HCT116 (cell line): ENCODE measurements around the gene ISCU. TPM values are rescaled to one million over a fixed set of nuclear protein-coding genes. Genes with fewer than 3 reads are reported as not detected.

Experiments
- ATAC-seq: fragments of 200-7000 bp; cut with Tn5 transposase; 2 replicates; pipeline ENCODE4 v1.9.1; 2020; ENCODE audit warnings: mild to moderate bottlenecking, moderate library complexity
- BruUV-seq: library from RNA; stranded (reverse); fragments of 400-500 nt; replicated peaks from 2 replicates; lab custom pipeline; 2021; lab: Mats Ljungman, UMichigan
- CTCF ChIA-PET: fragments of 300-600 bp; sonication (Branson Sonifier 250); formaldehyde crosslinking; loops from one replicate; lab custom pipeline; 2021; ENCODE audit warnings: antibody characterized with exemption; lab: Charles Lee
- POLR2A ChIA-PET: fragments of 300-600, 350-600 bp; sonication (Branson Sonifier 250); formaldehyde crosslinking; loops from one replicate; lab custom pipeline; 2021; ENCODE audit warnings: antibody characterized with exemption; lab: Charles Lee
- RAD21 ChIA-PET, 2 experiments: fragments of 300-600 bp; sonication (Branson Sonifier 250); formaldehyde crosslinking; loops; one replicate each; lab custom pipeline; 2023; ENCODE audit warnings: low total read pairs in 2 of 2; ENCODE audit not compliant: uncharacterized antibody in 2 of 2, unreplicated experiment in 2 of 2, low non-redundant PET in 1 of 2; lab: Charles Lee
- DNase-seq: peaks from one replicate; pipeline ENCODE4 v3.0.0-alpha.2; 2010; ENCODE audit warnings: low read depth, low spot score
- H2AFZ ChIP-seq: fragments of 200-600 bp; shearing (Covaris generic), sonication (generic); 2 replicates; pipeline ENCODE4 v1.6.1; 2017; ENCODE audit warnings: low read depth, mixed run types, mixed read lengths, antibody characterized with exemption, low read length; ENCODE audit not compliant: poor library complexity, severe bottlenecking
- H3K27ac ChIP-seq: 2 replicates; pipeline ENCODE4 v1.5.1; 2012; ENCODE audit warnings: low read depth, low read length
- H3K27me3 ChIP-seq: fragments of 200-600 bp; sonication (generic); 2 replicates; pipeline ENCODE4 v1.6.1; 2016; ENCODE audit warnings: mixed run types, low read length, mixed read lengths; ENCODE audit not compliant: insufficient read depth
- H3K36me3 ChIP-seq, 2 experiments: fragments of 200-500 bp in 1 of 2; fragments of 200-600 bp in 1 of 2; sonication (Bioruptor generic) in 1 of 2; sonication (generic) in 1 of 2; 2 replicates each; pipeline versions ENCODE4 v1.5.1 to v1.6.1; 2014 to 2016; ENCODE audit warnings: low read length in 2 of 2, inconsistent platforms in 1 of 2, mixed read lengths in 1 of 2, mixed run types in 1 of 2; ENCODE audit not compliant: insufficient read depth in 2 of 2, control insufficient read depth in 1 of 2
- H3K4me1 ChIP-seq, 2 experiments: fragments of 200-600 bp in 1 of 2; sonication (generic) in 1 of 2; 2 replicates each; pipeline versions ENCODE4 v1.5.1 to v1.6.1; 2012 to 2017; ENCODE audit warnings: low read length in 2 of 2, inconsistent platforms in 1 of 2, mild to moderate bottlenecking in 1 of 2, mixed read lengths in 1 of 2, mixed run types in 1 of 2, moderate library complexity in 1 of 2; ENCODE audit not compliant: insufficient read depth in 2 of 2, control insufficient read depth in 1 of 2
- H3K4me2 ChIP-seq: fragments of 200-600 bp; sonication (generic); 2 replicates; pipeline ENCODE4 v1.6.1; 2017; ENCODE audit warnings: mixed run types, low read length, mixed read lengths
- H3K4me3 ChIP-seq, 2 experiments: fragments of 200-600 bp in 1 of 2; sonication (generic) in 1 of 2; replicated peaks in 1 of 2; 2 replicates each; pipeline ENCODE4 v1.5.1; 2011 to 2016; ENCODE audit warnings: low read length in 2 of 2, control low read depth in 1 of 2, low read depth in 1 of 2, mild to moderate bottlenecking in 1 of 2, mixed read lengths in 1 of 2, mixed run types in 1 of 2
- H3K79me2 ChIP-seq: fragments of 200-600 bp; sonication (generic); 2 replicates; pipeline ENCODE4 v1.6.1; 2017; ENCODE audit warnings: mild to moderate bottlenecking, mixed run types, low read length, moderate library complexity, mixed read lengths; ENCODE audit not compliant: insufficient read depth
- H3K9ac ChIP-seq: fragments of 200-600 bp; sonication (generic); 2 replicates; pipeline ENCODE4 v1.6.1; 2016; ENCODE audit warnings: low read length, mixed read lengths
- H3K9me2 ChIP-seq: fragments of 200-600 bp; sonication (generic), shearing (Covaris generic); 2 replicates; pipeline ENCODE4 v1.6.1; 2017; ENCODE audit warnings: mixed run types, mild to moderate bottlenecking, moderate library complexity; ENCODE audit not compliant: insufficient read depth
- H3K9me3 ChIP-seq, 2 experiments: fragments of 200-500 bp in 1 of 2; fragments of 200-600 bp in 1 of 2; sonication (Bioruptor generic) in 1 of 2; sonication (generic) in 1 of 2; 2 replicates each; pipeline ENCODE4 v1.6.1; 2014 to 2017; ENCODE audit warnings: low read length in 2 of 2, mixed read lengths in 2 of 2, inconsistent platforms in 1 of 2, low read depth in 1 of 2, mild to moderate bottlenecking in 1 of 2, mixed run types in 1 of 2, moderate library complexity in 1 of 2; ENCODE audit not compliant: control insufficient read depth in 1 of 2, insufficient read depth in 1 of 2
- H4K20me1 ChIP-seq: fragments of 200-600 bp; sonication (generic), shearing (Covaris generic); 2 replicates; pipeline ENCODE4 v1.6.1; 2017; ENCODE audit warnings: mixed run types, mild to moderate bottlenecking, moderate library complexity; ENCODE audit not compliant: insufficient read depth
- CEBPB ChIP-seq: IDR thresholded peaks from 2 replicates; pipeline ENCODE4 v1.6.1; 2012; ENCODE audit warnings: low read depth
- EGR1 ChIP-seq: IDR thresholded peaks from 2 replicates; pipeline ENCODE4 v1.6.1; 2012; ENCODE audit warnings: low read depth
- ELF1 ChIP-seq: IDR thresholded peaks from 2 replicates; pipeline ENCODE4 v1.6.1; 2012; ENCODE audit warnings: low read depth, borderline replicate concordance
- RAD21 ChIP-seq: IDR thresholded peaks from 2 replicates; pipeline ENCODE4 v1.6.1; 2012; ENCODE audit warnings: low read depth, mild to moderate bottlenecking
- SIN3A ChIP-seq: IDR thresholded peaks from 2 replicates; pipeline ENCODE4 v1.6.1; 2012; ENCODE audit warnings: low read depth
- SP1 ChIP-seq: IDR thresholded peaks from 2 replicates; pipeline ENCODE4 v1.6.1; 2012; ENCODE audit warnings: low read depth
- SRF ChIP-seq: IDR thresholded peaks from 2 replicates; pipeline ENCODE4 v1.6.1; 2012; ENCODE audit warnings: low read depth
- TCF7L2 ChIP-seq: IDR thresholded peaks from 2 replicates; pipeline ENCODE4 v1.7.0; 2011; ENCODE audit warnings: borderline replicate concordance, inconsistent platforms; ENCODE audit not compliant: insufficient read depth, insufficient read length; ENCODE audit errors: extremely low read depth
- intact Hi-C: fragments of 100-400 bp; cut with micrococcal nuclease; formaldehyde crosslinking; loops from 2 replicates; pipeline ENCODE4 v1.10.0; 2022
- total RNA-seq: library from RNA; stranded (reverse); gene quantifications from one replicate; pipeline ENCODE4 v1.2.1, GENCODE V29; 2021; ENCODE audit not compliant: unreplicated experiment
- TF ChIP-seq, protein P1 (sequence below): IDR thresholded peaks from 2 replicates; pipeline ENCODE4 v1.6.1; 2012

The ISCU gene
- total RNA-seq, 1 experiment from 2014 or later = 89.6 TPM

GRCh38 chr12:108542320-108542719 lies 20.1 kb upstream of the ISCU start:
- no TSS peak for BruUV-seq
- Histone ChIP-seq H3K4me3 (no peak overlapping the region), H3K4me2 (no peak overlapping the region), H3K27me3 (no peaks in the 10 kb centered on the region), H3K9ac (no peak overlapping the region), H2AFZ (no peak overlapping the region), H3K9me2 (no peaks in the 10 kb centered on the region), H3K27ac (no peak overlapping the region), H3K79me2 (peaks cover 92% of the 10 kb centered on the region), H3K4me1 (peaks cover 6 to 18% of the 10 kb centered on the region in 2 experiments), H4K20me1 (peaks cover 15% of the 10 kb centered on the region; the same call in 1 of the 2 replicates), H3K9me3 (no peaks in the 10 kb centered on the region), H3K36me3 (peaks cover 33 to 41% of the 10 kb centered on the region in 2 experiments; a peak in 3 of 4 replicates)
- ATAC-seq (no peak), DNase-seq (no peak)
- POLR2A ChIA-PET = no interaction called here
- RAD21 ChIA-PET = no interaction called here
- CTCF ChIA-PET = no interaction called here
- intact Hi-C loops = no loop called here
- TF ChIP-seq CEBPB = no peak
- no peak for TF ChIP-seq TCF7L2
- TF ChIP-seq SP1 = no peak
- TF ChIP-seq ELF1 = no peak
- TF ChIP-seq RAD21 = no peak
- TF ChIP-seq, protein P1, sequence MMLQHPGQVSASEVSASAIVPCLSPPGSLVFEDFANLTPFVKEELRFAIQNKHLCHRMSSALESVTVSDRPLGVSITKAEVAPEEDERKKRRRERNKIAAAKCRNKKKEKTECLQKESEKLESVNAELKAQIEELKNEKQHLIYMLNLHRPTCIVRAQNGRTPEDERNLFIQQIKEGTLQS = no peak

DNA sequence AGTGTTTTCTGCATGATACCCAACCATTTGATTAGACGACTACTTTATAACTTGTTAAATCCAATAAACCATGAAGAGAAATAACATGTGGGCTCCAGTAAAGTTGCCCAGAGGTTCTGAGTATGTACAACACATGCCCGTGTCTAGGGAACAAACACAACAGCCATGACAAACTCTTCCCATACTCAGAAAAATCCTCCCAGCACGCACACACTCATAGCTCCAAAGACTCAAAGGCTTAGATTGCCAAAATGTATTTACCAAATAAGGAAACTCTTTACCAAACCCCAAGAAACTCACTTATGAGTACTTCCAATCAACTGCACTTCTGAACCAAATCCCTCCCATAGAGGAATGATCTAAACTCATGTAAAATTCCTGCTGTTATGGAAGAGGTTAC lies 18.7 kb upstream of the ISCU start:
- H3K27ac ChIP-seq = no peak overlapping the region
- H2AFZ ChIP-seq = no peak overlapping the region
- H3K9ac ChIP-seq = no peak overlapping the region
- H3K4me2 ChIP-seq = no peak overlapping the region
- no peaks in the 10 kb centered on the region for H3K9me2 ChIP-seq
- ChIA-PET RAD21 (no interaction called here), POLR2A (no interaction called here), CTCF (no interaction called here)
- H3K9me3 ChIP-seq = no peaks in the 10 kb centered on the region
- H3K4me1 ChIP-seq = peaks cover 6 to 18% of the 10 kb centered on the region in 2 experiments
- peaks cover 92% of the 10 kb centered on the region for H3K79me2 ChIP-seq
- peaks cover 31 to 40% of the 10 kb centered on the region in 2 experiments for H3K36me3 ChIP-seq
- DNase-seq (no peak), ATAC-seq (no peak)
- H3K4me3 ChIP-seq = no peak overlapping the region
- BruUV-seq = no TSS peak
- intact Hi-C loops = no loop called here
- peaks cover 8% of the 10 kb centered on the region; the same call in 1 of the 2 replicates for H4K20me1 ChIP-seq
- TF ChIP-seq EGR1 (no peak), SIN3A (no peak), SRF (no peak), TCF7L2 (no peak)
- TF ChIP-seq, protein P1 = no peak
- H3K27me3 ChIP-seq = no peaks in the 10 kb centered on the region
